SK-N-SH treated with all-trans-retinoic acid at 6 μM for 48 hours (cell line): Measurements from ENCODE around the gene PKD1.

Source experiments
- ARNTL ChIP-seq: fragments of 450-650 bp; formaldehyde crosslinking; IDR thresholded peaks from 2 replicates; pipeline ENCODE4 v1.5.0; 2020; ENCODE audit warnings: low read depth, mild to moderate bottlenecking, moderate library complexity, borderline replicate concordance
- ZFP3 ChIP-seq: fragments of 250-450 bp; sonication (Bioruptor Pico); IDR thresholded peaks from 2 replicates; pipeline ENCODE4 v1.5.0; 2020; ENCODE audit warnings: mild to moderate bottlenecking, moderate library complexity
- ZFP30 ChIP-seq: fragments of 450-650 bp; formaldehyde crosslinking; IDR thresholded peaks from 2 replicates; pipeline ENCODE4 v1.5.0; 2022; ENCODE audit warnings: mild to moderate bottlenecking, moderate library complexity
- TF ChIP-seq, protein P1 (sequence below): fragments of 250-450 bp; sonication (Bioruptor Pico); IDR thresholded peaks from 2 replicates; pipeline ENCODE4 v1.5.1; 2021; ENCODE audit warnings: mild to moderate bottlenecking, moderate library complexity
- TF ChIP-seq, protein P2 (sequence below): fragments of 250-450 bp; sonication (Bioruptor Pico); IDR thresholded peaks from 2 replicates; pipeline ENCODE4 v1.8.0; 2020; ENCODE audit warnings: mild to moderate bottlenecking, moderate library complexity, borderline replicate concordance

DNA sequence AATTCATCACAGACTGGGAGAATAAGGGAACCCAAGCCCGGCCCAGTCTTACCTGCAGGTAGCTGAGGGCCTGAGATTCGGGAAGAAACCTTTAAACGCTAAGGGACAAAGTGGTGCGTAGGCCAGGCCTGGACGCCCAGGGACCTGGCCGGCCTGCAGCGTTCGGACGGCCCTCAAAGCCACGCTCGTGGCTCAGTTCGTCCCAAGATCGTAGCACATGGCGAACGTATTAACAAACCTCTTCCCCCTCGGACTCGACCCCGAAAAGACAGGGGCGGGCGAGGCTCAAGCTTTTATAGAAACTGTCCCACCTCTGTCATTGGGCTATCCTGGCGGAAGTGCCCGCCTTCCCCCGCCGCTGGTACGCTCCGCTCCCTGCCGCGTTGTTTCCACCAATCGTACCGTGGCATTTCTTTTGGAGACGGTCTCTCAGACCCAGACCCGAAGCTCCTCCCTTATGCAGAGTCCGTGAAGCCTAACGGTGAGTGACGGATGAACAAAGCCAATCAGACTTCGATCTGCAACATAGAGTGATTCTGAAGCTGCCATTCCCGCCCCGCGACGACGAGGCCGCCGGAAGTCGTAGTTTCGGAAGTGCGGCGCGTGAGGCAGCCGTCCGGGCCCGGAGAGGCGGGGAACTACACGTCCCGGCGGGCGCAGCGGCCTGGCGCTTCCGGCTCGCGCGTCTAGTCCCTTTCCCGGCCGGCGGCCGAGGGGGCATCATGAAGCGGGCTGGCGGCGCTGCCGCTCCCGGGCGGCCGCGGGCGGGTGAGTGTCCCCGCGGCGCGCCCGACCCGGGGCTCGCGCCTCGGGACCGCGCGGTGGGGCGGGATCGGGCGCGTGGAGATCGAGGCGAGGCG, 19.6 kb upstream of the PKD1 start, which contains the start of gene TRAF7:
- TF ChIP-seq, protein P1, sequence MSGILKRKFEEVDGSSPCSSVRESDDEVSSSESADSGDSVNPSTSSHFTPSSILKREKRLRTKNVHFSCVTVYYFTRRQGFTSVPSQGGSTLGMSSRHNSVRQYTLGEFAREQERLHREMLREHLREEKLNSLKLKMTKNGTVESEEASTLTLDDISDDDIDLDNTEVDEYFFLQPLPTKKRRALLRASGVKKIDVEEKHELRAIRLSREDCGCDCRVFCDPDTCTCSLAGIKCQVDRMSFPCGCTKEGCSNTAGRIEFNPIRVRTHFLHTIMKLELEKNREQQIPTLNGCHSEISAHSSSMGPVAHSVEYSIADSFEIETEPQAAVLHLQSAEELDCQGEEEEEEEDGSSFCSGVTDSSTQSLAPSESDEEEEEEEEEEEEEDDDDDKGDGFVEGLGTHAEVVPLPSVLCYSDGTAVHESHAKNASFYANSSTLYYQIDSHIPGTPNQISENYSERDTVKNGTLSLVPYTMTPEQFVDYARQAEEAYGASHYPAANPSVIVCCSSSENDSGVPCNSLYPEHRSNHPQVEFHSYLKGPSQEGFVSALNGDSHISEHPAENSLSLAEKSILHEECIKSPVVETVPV (CRISPR knock-in tag) = peak; percentile 71; the same call in 1 of the 2 replicates
- TF ChIP-seq ZFP3 (CRISPR knock-in tag) (no peak), ZFP30 (CRISPR knock-in tag) (no peak), ARNTL (CRISPR knock-in tag) (no peak)
- TF ChIP-seq, protein P2, sequence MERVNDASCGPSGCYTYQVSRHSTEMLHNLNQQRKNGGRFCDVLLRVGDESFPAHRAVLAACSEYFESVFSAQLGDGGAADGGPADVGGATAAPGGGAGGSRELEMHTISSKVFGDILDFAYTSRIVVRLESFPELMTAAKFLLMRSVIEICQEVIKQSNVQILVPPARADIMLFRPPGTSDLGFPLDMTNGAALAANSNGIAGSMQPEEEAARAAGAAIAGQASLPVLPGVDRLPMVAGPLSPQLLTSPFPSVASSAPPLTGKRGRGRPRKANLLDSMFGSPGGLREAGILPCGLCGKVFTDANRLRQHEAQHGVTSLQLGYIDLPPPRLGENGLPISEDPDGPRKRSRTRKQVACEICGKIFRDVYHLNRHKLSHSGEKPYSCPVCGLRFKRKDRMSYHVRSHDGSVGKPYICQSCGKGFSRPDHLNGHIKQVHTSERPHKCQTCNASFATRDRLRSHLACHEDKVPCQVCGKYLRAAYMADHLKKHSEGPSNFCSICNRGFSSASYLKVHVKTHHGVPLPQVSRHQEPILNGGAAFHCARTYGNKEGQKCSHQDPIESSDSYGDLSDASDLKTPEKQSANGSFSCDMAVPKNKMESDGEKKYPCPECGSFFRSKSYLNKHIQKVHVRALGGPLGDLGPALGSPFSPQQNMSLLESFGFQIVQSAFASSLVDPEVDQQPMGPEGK (CRISPR knock-in tag) = peak; percentile 60; the same call in 1 of the 2 replicates
